ENCODE results near the gene GSTM4. TPM values are rescaled to one million over a fixed set of nuclear protein-coding genes. Genes with fewer than 3 reads are reported as not detected.
"Not testable (repeated sequence)": the region's sequence is repeated elsewhere in the genome, so short reads cannot be mapped to it uniquely, and the experiment has no call there.

The GSTM4 gene
- total RNA-seq, 2 experiments from 2014 or later = 6.0 to 8.0 TPM

- H3K27ac ChIP-seq (ENCODE audit: low read depth, low read length, poor library complexity, severe bottlenecking) = no peak overlapping the region
- H3K36me3 ChIP-seq (ENCODE audit: insufficient read depth, low read length) = no peaks in the 10 kb centered on the region
- no peaks in the 10 kb centered on the region for H3K9me3 ChIP-seq (ENCODE audit: low read length)
- DNase-seq (ENCODE audit: low spot score) = no peak
- intact Hi-C loops (cut with micrococcal nuclease; ENCODE audit: unreplicated experiment) = no loop called here
- H3K4me1 ChIP-seq (ENCODE audit: insufficient read depth, low read length, poor library complexity, severe bottlenecking) = no peaks in the 10 kb centered on the region
- H3K79me2 ChIP-seq (ENCODE audit: insufficient read depth, low read depth, low read length) = no peaks in the 10 kb centered on the region
- H3K4me3 ChIP-seq (ENCODE audit: low read depth, low read length, poor library complexity, severe bottlenecking) = no peak overlapping the region
- no peak overlapping the region for H3K4me2 ChIP-seq (ENCODE audit: low read length)
- H2AFZ ChIP-seq (ENCODE audit: low read length) = no peak overlapping the region
- no peaks in the 10 kb centered on the region for H3K9me2 ChIP-seq (ENCODE audit: insufficient read depth, low read length)
- TF ChIP-seq EZH2phosphoT487 (IDR thresholded peaks at IDR 0.05; ENCODE audit: borderline replicate concordance, low read depth, low read length) (no peak), CTCF (conservative IDR thresholded peaks at IDR 0.05; ENCODE audit: low read length) (no peak)
- BruUV-seq (replicated peaks) = no TSS peak
- POLR2A ChIA-PET = interaction anchor here (0.6 kb wide), 1 partner anchor 36 kb away, joined by 3 read pairs; no protein-coding TSS in a partner anchor
- no peaks in the 10 kb centered on the region for H4K20me1 ChIP-seq (ENCODE audit: insufficient read depth, low read length)
- CTCF ChIA-PET (ENCODE audit: unreplicated experiment) = no interaction called here
These were observed 21.6 kb downstream of the GSTM4 start for GRCh38 chr1:109677459-109677858.

- POLR2A ChIA-PET; BruUV-seq (replicated peaks); CTCF ChIA-PET (ENCODE audit: unreplicated experiment): not testable (repeated sequence)
These were observed 22.7 kb downstream of the GSTM4 start for GRCh38 chr1:109678637-109679036.

GRCh38 chr1:109684777-109685176 lies 28.9 kb downstream of the GSTM4 start:
- intact Hi-C loops (cut with micrococcal nuclease; ENCODE audit: unreplicated experiment); POLR2A ChIA-PET; DNase-seq (ENCODE audit: low spot score); H3K4me1 ChIP-seq (ENCODE audit: insufficient read depth, low read length, poor library complexity, severe bottlenecking); H3K4me3 ChIP-seq (ENCODE audit: low read depth, low read length, poor library complexity, severe bottlenecking); H3K4me2 ChIP-seq (ENCODE audit: low read length); H3K9me3 ChIP-seq (ENCODE audit: low read length); H3K36me3 ChIP-seq (ENCODE audit: insufficient read depth, low read length); CTCF ChIA-PET (ENCODE audit: unreplicated experiment); H4K20me1 ChIP-seq (ENCODE audit: insufficient read depth, low read length); H2AFZ ChIP-seq (ENCODE audit: low read length); H3K79me2 ChIP-seq (ENCODE audit: insufficient read depth, low read depth, low read length); H3K9me2 ChIP-seq (ENCODE audit: insufficient read depth, low read length); H3K27ac ChIP-seq (ENCODE audit: low read depth, low read length, poor library complexity, severe bottlenecking); BruUV-seq (replicated peaks): not testable (repeated sequence)

More at GRCh38 chr1:109678637-109679036, 22.7 kb downstream of the GSTM4 start:
- H2AFZ ChIP-seq (ENCODE audit: low read length); H4K20me1 ChIP-seq (ENCODE audit: insufficient read depth, low read length); H3K9me2 ChIP-seq (ENCODE audit: insufficient read depth, low read length); H3K4me2 ChIP-seq (ENCODE audit: low read length); H3K79me2 ChIP-seq (ENCODE audit: insufficient read depth, low read depth, low read length); H3K4me1 ChIP-seq (ENCODE audit: insufficient read depth, low read length, poor library complexity, severe bottlenecking); H3K9me3 ChIP-seq (ENCODE audit: low read length); intact Hi-C loops (cut with micrococcal nuclease; ENCODE audit: unreplicated experiment); DNase-seq (ENCODE audit: low spot score); H3K4me3 ChIP-seq (ENCODE audit: low read depth, low read length, poor library complexity, severe bottlenecking); H3K27ac ChIP-seq (ENCODE audit: low read depth, low read length, poor library complexity, severe bottlenecking); H3K36me3 ChIP-seq (ENCODE audit: insufficient read depth, low read length): not testable (repeated sequence)

- CTCF ChIA-PET (ENCODE audit: unreplicated experiment); intact Hi-C loops (cut with micrococcal nuclease; ENCODE audit: unreplicated experiment); H3K4me3 ChIP-seq (ENCODE audit: low read depth, low read length, poor library complexity, severe bottlenecking); H4K20me1 ChIP-seq (ENCODE audit: insufficient read depth, low read length); POLR2A ChIA-PET; H2AFZ ChIP-seq (ENCODE audit: low read length); BruUV-seq (replicated peaks); H3K4me1 ChIP-seq (ENCODE audit: insufficient read depth, low read length, poor library complexity, severe bottlenecking); H3K79me2 ChIP-seq (ENCODE audit: insufficient read depth, low read depth, low read length); H3K36me3 ChIP-seq (ENCODE audit: insufficient read depth, low read length); H3K9me2 ChIP-seq (ENCODE audit: insufficient read depth, low read length); DNase-seq (ENCODE audit: low spot score); H3K9me3 ChIP-seq (ENCODE audit: low read length); H3K27ac ChIP-seq (ENCODE audit: low read depth, low read length, poor library complexity, severe bottlenecking); H3K4me2 ChIP-seq (ENCODE audit: low read length): not testable (repeated sequence)
These were observed 29.5 kb downstream of the GSTM4 start for GRCh38 chr1:109685399-109685798.

GRCh38 chr1:109685890-109686289 lies 30.0 kb downstream of the GSTM4 start:
- BruUV-seq (replicated peaks); H3K4me1 ChIP-seq (ENCODE audit: insufficient read depth, low read length, poor library complexity, severe bottlenecking); intact Hi-C loops (cut with micrococcal nuclease; ENCODE audit: unreplicated experiment); H3K36me3 ChIP-seq (ENCODE audit: insufficient read depth, low read length); H3K4me3 ChIP-seq (ENCODE audit: low read depth, low read length, poor library complexity, severe bottlenecking); H3K27ac ChIP-seq (ENCODE audit: low read depth, low read length, poor library complexity, severe bottlenecking); DNase-seq (ENCODE audit: low spot score); H2AFZ ChIP-seq (ENCODE audit: low read length); POLR2A ChIA-PET; H3K4me2 ChIP-seq (ENCODE audit: low read length); H3K79me2 ChIP-seq (ENCODE audit: insufficient read depth, low read depth, low read length); H4K20me1 ChIP-seq (ENCODE audit: insufficient read depth, low read length); H3K9me3 ChIP-seq (ENCODE audit: low read length); H3K9me2 ChIP-seq (ENCODE audit: insufficient read depth, low read length); CTCF ChIA-PET (ENCODE audit: unreplicated experiment): not testable (repeated sequence)

- H3K27ac ChIP-seq (ENCODE audit: low read depth, low read length, poor library complexity, severe bottlenecking); H3K9me2 ChIP-seq (ENCODE audit: insufficient read depth, low read length); H2AFZ ChIP-seq (ENCODE audit: low read length); H3K79me2 ChIP-seq (ENCODE audit: insufficient read depth, low read depth, low read length); intact Hi-C loops (cut with micrococcal nuclease; ENCODE audit: unreplicated experiment); POLR2A ChIA-PET; H3K4me1 ChIP-seq (ENCODE audit: insufficient read depth, low read length, poor library complexity, severe bottlenecking); H4K20me1 ChIP-seq (ENCODE audit: insufficient read depth, low read length); CTCF ChIA-PET (ENCODE audit: unreplicated experiment); H3K4me2 ChIP-seq (ENCODE audit: low read length); BruUV-seq (replicated peaks); H3K9me3 ChIP-seq (ENCODE audit: low read length); H3K36me3 ChIP-seq (ENCODE audit: insufficient read depth, low read length); DNase-seq (ENCODE audit: low spot score); H3K4me3 ChIP-seq (ENCODE audit: low read depth, low read length, poor library complexity, severe bottlenecking): not testable (repeated sequence)
These were observed 31.2 kb downstream of the GSTM4 start for GRCh38 chr1:109687109-109687508.
